ENCODE measurements around the gene SCYL2.
"Not testable (repeated sequence)": the region's sequence is repeated elsewhere in the genome, so short reads cannot be mapped to it uniquely, and the experiment has no call there.

The SCYL2 gene

GRCh38 chr12:100326208-100326607 lies 59.2 kb downstream of the SCYL2 start:
- DNase-seq (ENCODE audit: low read depth in 3 of 3): no peak

GRCh38 chr12:100329800-100330199 lies 62.8 kb downstream of the SCYL2 start:
- DNase-seq (ENCODE audit: low read depth in 3 of 3): no peak

- DNase-seq (ENCODE audit: low read depth in 3 of 3): no peak
These were observed 64.9 kb downstream of the SCYL2 start for GRCh38 chr12:100331871-100332270.

- no peak for DNase-seq (ENCODE audit: low read depth in 3 of 3)
These were observed 65.9 kb downstream of the SCYL2 start for GRCh38 chr12:100332852-100333251.

- DNase-seq (ENCODE audit: low read depth in 3 of 3): no peak
These were observed 70.3 kb downstream of the SCYL2 start for GRCh38 chr12:100337299-100337698.

- DNase-seq (ENCODE audit: low read depth in 3 of 3): no peak
These were observed 70.8 kb downstream of the SCYL2 start for GRCh38 chr12:100337727-100338126.

GRCh38 chr12:100339071-100339470 lies 72.1 kb downstream of the SCYL2 start:
- no peak for DNase-seq (ENCODE audit: low read depth in 3 of 3)

GRCh38 chr12:100342897-100343296 lies 75.9 kb downstream of the SCYL2 start:
- not testable (repeated sequence) for DNase-seq (ENCODE audit: low read depth in 3 of 3)

GRCh38 chr12:100344351-100344750 lies 77.4 kb downstream of the SCYL2 start:
- DNase-seq (ENCODE audit: low read depth in 3 of 3): not testable (repeated sequence)

- DNase-seq (ENCODE audit: low read depth in 3 of 3): no peak
These were observed 78.2 kb downstream of the SCYL2 start for GRCh38 chr12:100345020-100345767.

GRCh38 chr12:100346660-100347059 lies 79.7 kb downstream of the SCYL2 start:
- no peak for DNase-seq (ENCODE audit: low read depth in 3 of 3)

- DNase-seq (ENCODE audit: low read depth in 3 of 3): no peak
These were observed 81.9 kb downstream of the SCYL2 start for GRCh38 chr12:100348657-100349454.

GRCh38 chr12:100356644-100357223 lies 89.8 kb downstream of the SCYL2 start, which contains the start of gene SLC17A8:
TSS of gene SLC17A8 (plus strand) at chr12:100357074. CDS start at chr12:100357392, 318 bp downstream.
- DNase-seq (ENCODE audit: low read depth in 3 of 3): no peak

- no peak for DNase-seq (ENCODE audit: low read depth in 3 of 3)
These were observed 92.3 kb downstream of the SCYL2 start for GRCh38 chr12:100359248-100359647.

GRCh38 chr12:100359822-100360221 lies 92.8 kb downstream of the SCYL2 start:
- no peak for DNase-seq (ENCODE audit: low read depth in 3 of 3)

- no peak for DNase-seq (ENCODE audit: low read depth in 3 of 3)
These were observed 93.5 kb downstream of the SCYL2 start for GRCh38 chr12:100360450-100360849.

GRCh38 chr12:100364324-100364723 lies 97.3 kb downstream of the SCYL2 start:
- DNase-seq (ENCODE audit: low read depth in 3 of 3): no peak

GRCh38 chr12:100365411-100365810 lies 98.4 kb downstream of the SCYL2 start:
- no peak for DNase-seq (ENCODE audit: low read depth in 3 of 3)

- DNase-seq (ENCODE audit: low read depth in 3 of 3): no peak
These were observed 101.1 kb downstream of the SCYL2 start for GRCh38 chr12:100368066-100368465.

GRCh38 chr12:100371146-100371545 lies 104.2 kb downstream of the SCYL2 start:
- DNase-seq (ENCODE audit: low read depth in 3 of 3): no peak

- no peak for DNase-seq (ENCODE audit: low read depth in 3 of 3)
These were observed 106.1 kb downstream of the SCYL2 start for GRCh38 chr12:100372853-100373640.

Data from stimulated activated CD4-positive, alpha-beta T cell treated with anti-CD3 and anti-CD28 coated beads, TNF-alpha, amount 100 ng/mL, for 24 hours (primary cell).